Measurements from ENCODE around the gene PTTG2.

The PTTG2 gene

DNA sequence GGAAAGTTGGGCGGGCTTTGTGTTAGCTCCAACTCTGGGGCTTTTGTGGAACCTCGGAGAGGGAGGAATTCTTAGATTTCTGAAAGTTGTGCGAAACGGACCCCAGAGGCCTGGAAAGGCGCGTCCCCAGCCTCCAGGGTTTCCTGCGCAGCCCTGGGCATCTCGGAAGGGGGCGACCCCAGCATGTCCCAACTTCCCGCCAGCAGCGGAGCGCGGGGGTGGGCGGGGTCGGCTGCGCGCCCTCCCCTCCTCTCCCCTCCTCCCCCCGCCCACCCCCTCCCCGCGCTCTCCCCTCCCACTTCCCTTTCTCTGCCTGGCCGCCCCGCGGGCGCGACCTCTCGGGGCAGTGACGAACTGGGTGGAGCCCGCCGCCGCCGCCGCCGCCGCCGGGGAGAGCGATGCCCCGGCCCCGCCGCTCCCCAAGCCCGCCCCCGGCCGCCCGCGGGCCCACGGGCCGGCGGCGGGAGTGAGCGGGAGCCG, 16.8 kb downstream of the PTTG2 start:
- peak overlapping the region; percentile 61 for H2AFZ ChIP-seq (ENCODE audit: low read length)
- peaks cover 20% of the 10 kb centered on the region for H3K4me1 ChIP-seq (ENCODE audit: insufficient read depth, low read length, poor library complexity, severe bottlenecking)
- peaks cover 7% of the 10 kb centered on the region for H4K20me1 ChIP-seq (ENCODE audit: insufficient read depth, low read length, poor library complexity, severe bottlenecking)
- no peaks in the 10 kb centered on the region for H3K36me3 ChIP-seq (ENCODE audit: insufficient read depth, low read length)
- peaks cover 30% of the 10 kb centered on the region for H3K79me2 ChIP-seq (ENCODE audit: insufficient read depth, low read length)
- peak overlapping the region; percentile 59 for H3K4me2 ChIP-seq (ENCODE audit: low read depth, low read length, poor library complexity, severe bottlenecking)
- no peaks in the 10 kb centered on the region for H3K27me3 ChIP-seq (ENCODE audit: insufficient read depth, low read length, poor library complexity, severe bottlenecking)
- TF ChIP-seq, protein P1, sequence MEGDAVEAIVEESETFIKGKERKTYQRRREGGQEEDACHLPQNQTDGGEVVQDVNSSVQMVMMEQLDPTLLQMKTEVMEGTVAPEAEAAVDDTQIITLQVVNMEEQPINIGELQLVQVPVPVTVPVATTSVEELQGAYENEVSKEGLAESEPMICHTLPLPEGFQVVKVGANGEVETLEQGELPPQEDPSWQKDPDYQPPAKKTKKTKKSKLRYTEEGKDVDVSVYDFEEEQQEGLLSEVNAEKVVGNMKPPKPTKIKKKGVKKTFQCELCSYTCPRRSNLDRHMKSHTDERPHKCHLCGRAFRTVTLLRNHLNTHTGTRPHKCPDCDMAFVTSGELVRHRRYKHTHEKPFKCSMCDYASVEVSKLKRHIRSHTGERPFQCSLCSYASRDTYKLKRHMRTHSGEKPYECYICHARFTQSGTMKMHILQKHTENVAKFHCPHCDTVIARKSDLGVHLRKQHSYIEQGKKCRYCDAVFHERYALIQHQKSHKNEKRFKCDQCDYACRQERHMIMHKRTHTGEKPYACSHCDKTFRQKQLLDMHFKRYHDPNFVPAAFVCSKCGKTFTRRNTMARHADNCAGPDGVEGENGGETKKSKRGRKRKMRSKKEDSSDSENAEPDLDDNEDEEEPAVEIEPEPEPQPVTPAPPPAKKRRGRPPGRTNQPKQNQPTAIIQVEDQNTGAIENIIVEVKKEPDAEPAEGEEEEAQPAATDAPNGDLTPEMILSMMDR (conservative IDR thresholded peaks at IDR 0.05; ENCODE audit: low read length), result no peak
- no peak for TF ChIP-seq EZH2phosphoT487 (IDR thresholded peaks at IDR 0.05; ENCODE audit: borderline replicate concordance)
- H3F3A ChIP-seq (ENCODE audit: low read depth), result peaks cover 7% of the 10 kb centered on the region; the same call in 1 of the 2 replicates
- no peaks in the 10 kb centered on the region for H3K9me2 ChIP-seq (replicated peaks; ENCODE audit: low read depth, low read length)
- H3K9ac ChIP-seq (ENCODE audit: low read depth, low read length, poor library complexity, severe bottlenecking), result peak overlapping the region; percentile 78
- no peaks in the 10 kb centered on the region for H3K9me3 ChIP-seq (ENCODE audit: insufficient read depth, low read depth, low read length)
- peak overlapping the region; percentile 77 for H3K4me3 ChIP-seq (ENCODE audit: low read length, poor library complexity, severe bottlenecking)

GRCh38 chr4:37977471-37978247, 17.5 kb downstream of the PTTG2 start:
- no peaks in the 10 kb centered on the region for H3K9me3 ChIP-seq (ENCODE audit: insufficient read depth, low read depth, low read length)
- peak overlapping the region; percentile 78 for H3K9ac ChIP-seq (ENCODE audit: low read depth, low read length, poor library complexity, severe bottlenecking)
- H3K27me3 ChIP-seq (ENCODE audit: insufficient read depth, low read length, poor library complexity, severe bottlenecking), result no peaks in the 10 kb centered on the region
- no peak for TF ChIP-seq EZH2phosphoT487 (IDR thresholded peaks at IDR 0.05; ENCODE audit: borderline replicate concordance)
- TF ChIP-seq, protein P1 (conservative IDR thresholded peaks at IDR 0.05; ENCODE audit: low read length), result peak; percentile 73
- H3K79me2 ChIP-seq (ENCODE audit: insufficient read depth, low read length), result peaks cover 30% of the 10 kb centered on the region
- H3F3A ChIP-seq (ENCODE audit: low read depth), result peaks cover 7% of the 10 kb centered on the region; the same call in 1 of the 2 replicates
- H3K4me3 ChIP-seq (ENCODE audit: low read length, poor library complexity, severe bottlenecking), result peak overlapping the region; percentile 77
- no peaks in the 10 kb centered on the region for H3K9me2 ChIP-seq (replicated peaks; ENCODE audit: low read depth, low read length)
- H2AFZ ChIP-seq (ENCODE audit: low read length), result peak overlapping the region; percentile 61
- H3K36me3 ChIP-seq (ENCODE audit: insufficient read depth, low read length), result no peaks in the 10 kb centered on the region
- H3K4me2 ChIP-seq (ENCODE audit: low read depth, low read length, poor library complexity, severe bottlenecking), result peak overlapping the region; percentile 89
- H3K4me1 ChIP-seq (ENCODE audit: insufficient read depth, low read length, poor library complexity, severe bottlenecking), result peaks cover 23% of the 10 kb centered on the region
- peaks cover 7% of the 10 kb centered on the region for H4K20me1 ChIP-seq (ENCODE audit: insufficient read depth, low read length, poor library complexity, severe bottlenecking)

- Histone ChIP-seq H4K20me1 (ENCODE audit: insufficient read depth, low read length, poor library complexity, severe bottlenecking) (peaks cover 7% of the 10 kb centered on the region), H3K36me3 (ENCODE audit: insufficient read depth, low read length) (no peaks in the 10 kb centered on the region), H3K9ac (ENCODE audit: low read depth, low read length, poor library complexity, severe bottlenecking) (peak overlapping the region; percentile 78), H3K4me2 (ENCODE audit: low read depth, low read length, poor library complexity, severe bottlenecking) (peak overlapping the region; percentile 89), H2AFZ (ENCODE audit: low read length) (peak overlapping the region; percentile 61), H3K4me1 (ENCODE audit: insufficient read depth, low read length, poor library complexity, severe bottlenecking) (peaks cover 23% of the 10 kb centered on the region), H3K27me3 (ENCODE audit: insufficient read depth, low read length, poor library complexity, severe bottlenecking) (no peaks in the 10 kb centered on the region), H3F3A (ENCODE audit: low read depth) (peaks cover 7% of the 10 kb centered on the region; the same call in 1 of the 2 replicates), H3K9me3 (ENCODE audit: insufficient read depth, low read depth, low read length) (no peaks in the 10 kb centered on the region), H3K79me2 (ENCODE audit: insufficient read depth, low read length) (peaks cover 30% of the 10 kb centered on the region), H3K9me2 (replicated peaks; ENCODE audit: low read depth, low read length) (no peaks in the 10 kb centered on the region), H3K4me3 (ENCODE audit: low read length, poor library complexity, severe bottlenecking) (peak overlapping the region; percentile 77)
- TF ChIP-seq, protein P1 (conservative IDR thresholded peaks at IDR 0.05; ENCODE audit: low read length), result no peak
- no peak for TF ChIP-seq EZH2phosphoT487 (IDR thresholded peaks at IDR 0.05; ENCODE audit: borderline replicate concordance)
Observed at GRCh38 chr4:37978248-37978924, 18.2 kb downstream of the PTTG2 start.

All from Loucy (cell line).